Neural crest cell (in vitro differentiated cells): ENCODE results near the gene ATP13A2. TPM values are rescaled to one million over a fixed set of nuclear protein-coding genes. Genes with fewer than 3 reads are reported as not detected.

Experiments used
- DNase-seq: peaks from one replicate; pipeline ENCODE4 v3.0.0; 2021; ENCODE audit warnings: low read depth, mixed read lengths, low spot score
- H3K27ac Mint-ChIP-seq: one replicate; pipeline ENCODE4 v1.8.0; 2021; ENCODE audit warnings: mild to moderate bottlenecking, mixed read lengths; ENCODE audit not compliant: unreplicated experiment
- H3K27me3 Mint-ChIP-seq: 2 replicates; pipeline ENCODE4 v1.8.0; 2021; ENCODE audit warnings: low read depth, mild to moderate bottlenecking, mixed read lengths
- H3K36me3 Mint-ChIP-seq: 2 replicates; pipeline ENCODE4 v1.8.0; 2021; ENCODE audit warnings: low read depth, mild to moderate bottlenecking, mixed read lengths
- H3K4me1 Mint-ChIP-seq: 2 replicates; pipeline ENCODE4 v1.8.0; 2021; ENCODE audit warnings: mixed read lengths
- H3K4me3 Mint-ChIP-seq: one replicate; pipeline ENCODE4 v1.8.0; 2021; ENCODE audit warnings: mild to moderate bottlenecking, mixed read lengths
- H3K9me3 Mint-ChIP-seq: 2 replicates; pipeline ENCODE4 v1.8.0; 2021; ENCODE audit warnings: mixed read lengths
- total RNA-seq: library from RNA; stranded (reverse); gene quantifications from 2 replicates; pipeline ENCODE4 v1.2.1, GENCODE V29; 2021
- TF ChIP-seq, protein P1 (sequence below): fragments of 200-600 bp; sonication (generic); conservative IDR thresholded peaks from 2 replicates; pipeline ENCODE4 v1.5.0; 2021; ENCODE audit warnings: antibody characterized with exemption, mild to moderate bottlenecking

Gene ATP13A2
- total RNA-seq, 1 donor from 2014 or later, result 53.9 TPM

DNA sequence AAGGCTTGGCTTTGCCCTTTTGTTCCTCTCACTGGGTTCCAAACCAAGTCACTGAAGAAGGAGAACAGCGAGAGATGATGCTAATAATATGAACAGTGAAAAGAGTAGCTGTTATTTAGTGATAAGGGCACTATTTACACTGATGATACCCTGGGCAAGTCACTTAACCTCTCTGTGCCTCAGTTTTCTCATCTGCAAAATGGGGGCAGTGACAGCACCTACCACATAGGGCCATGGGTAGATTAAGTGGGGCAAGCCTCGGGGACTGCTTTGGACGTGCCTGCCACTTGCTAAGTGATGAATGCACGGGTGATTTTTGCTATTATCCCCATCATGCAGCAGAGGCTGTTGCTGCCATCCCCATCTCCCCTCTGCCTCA, 9.2 kb downstream of the ATP13A2 start:
- Mint-ChIP-seq H3K4me3 (no peak overlapping the region), H3K27me3 (no peaks in the 10 kb centered on the region), H3K9me3 (no peaks in the 10 kb centered on the region), H3K4me1 (no peaks in the 10 kb centered on the region), H3K27ac (no peak overlapping the region), H3K36me3 (no peaks in the 10 kb centered on the region)
- DNase-seq, result no peak
- TF ChIP-seq, protein P1, sequence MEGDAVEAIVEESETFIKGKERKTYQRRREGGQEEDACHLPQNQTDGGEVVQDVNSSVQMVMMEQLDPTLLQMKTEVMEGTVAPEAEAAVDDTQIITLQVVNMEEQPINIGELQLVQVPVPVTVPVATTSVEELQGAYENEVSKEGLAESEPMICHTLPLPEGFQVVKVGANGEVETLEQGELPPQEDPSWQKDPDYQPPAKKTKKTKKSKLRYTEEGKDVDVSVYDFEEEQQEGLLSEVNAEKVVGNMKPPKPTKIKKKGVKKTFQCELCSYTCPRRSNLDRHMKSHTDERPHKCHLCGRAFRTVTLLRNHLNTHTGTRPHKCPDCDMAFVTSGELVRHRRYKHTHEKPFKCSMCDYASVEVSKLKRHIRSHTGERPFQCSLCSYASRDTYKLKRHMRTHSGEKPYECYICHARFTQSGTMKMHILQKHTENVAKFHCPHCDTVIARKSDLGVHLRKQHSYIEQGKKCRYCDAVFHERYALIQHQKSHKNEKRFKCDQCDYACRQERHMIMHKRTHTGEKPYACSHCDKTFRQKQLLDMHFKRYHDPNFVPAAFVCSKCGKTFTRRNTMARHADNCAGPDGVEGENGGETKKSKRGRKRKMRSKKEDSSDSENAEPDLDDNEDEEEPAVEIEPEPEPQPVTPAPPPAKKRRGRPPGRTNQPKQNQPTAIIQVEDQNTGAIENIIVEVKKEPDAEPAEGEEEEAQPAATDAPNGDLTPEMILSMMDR, result no peak

DNA sequence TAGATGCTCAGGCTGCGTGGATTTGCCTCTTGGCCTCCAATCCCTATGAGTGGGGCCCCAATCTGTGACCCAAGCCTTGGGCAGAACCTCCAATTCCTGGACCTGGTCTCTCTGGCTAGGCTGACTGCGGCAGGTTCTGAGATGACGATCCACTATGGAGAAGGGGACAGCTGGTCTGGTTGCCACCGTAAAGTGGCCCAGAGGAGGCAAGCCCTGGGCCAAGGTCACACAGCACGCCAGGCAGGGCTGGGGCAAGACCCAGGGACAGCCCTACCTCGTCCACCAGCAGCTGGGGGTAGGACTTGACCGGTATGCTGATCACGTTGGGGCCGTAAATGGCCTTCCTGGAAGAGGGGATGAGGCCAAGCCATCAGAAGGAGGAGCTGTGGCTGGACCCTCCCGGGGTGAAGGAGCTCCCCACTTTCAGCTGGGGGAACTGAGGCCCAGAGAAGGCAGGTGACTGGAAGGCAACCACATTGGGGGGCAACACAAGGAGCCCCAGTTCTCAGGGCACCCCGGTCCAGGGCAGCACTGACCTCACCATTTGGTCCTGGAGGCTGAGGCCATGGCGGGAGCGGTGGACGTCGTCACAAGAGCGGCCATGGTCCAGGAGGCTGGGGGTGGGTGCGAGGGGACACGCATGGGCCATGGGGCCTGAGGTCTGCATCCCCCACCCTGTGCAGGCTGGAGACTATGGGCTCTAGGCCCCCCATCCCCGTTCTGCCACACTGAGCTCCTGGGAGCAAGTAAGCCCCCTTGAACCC, 9.8 kb downstream of the ATP13A2 start:
- no peaks in the 10 kb centered on the region for H3K4me1 Mint-ChIP-seq
- no peaks in the 10 kb centered on the region for H3K9me3 Mint-ChIP-seq
- no peaks in the 10 kb centered on the region for H3K36me3 Mint-ChIP-seq
- no peak overlapping the region for H3K27ac Mint-ChIP-seq
- no peak for DNase-seq
- no peaks in the 10 kb centered on the region for H3K27me3 Mint-ChIP-seq
- TF ChIP-seq, protein P1, result no peak
- H3K4me3 Mint-ChIP-seq, result no peak overlapping the region

DNA sequence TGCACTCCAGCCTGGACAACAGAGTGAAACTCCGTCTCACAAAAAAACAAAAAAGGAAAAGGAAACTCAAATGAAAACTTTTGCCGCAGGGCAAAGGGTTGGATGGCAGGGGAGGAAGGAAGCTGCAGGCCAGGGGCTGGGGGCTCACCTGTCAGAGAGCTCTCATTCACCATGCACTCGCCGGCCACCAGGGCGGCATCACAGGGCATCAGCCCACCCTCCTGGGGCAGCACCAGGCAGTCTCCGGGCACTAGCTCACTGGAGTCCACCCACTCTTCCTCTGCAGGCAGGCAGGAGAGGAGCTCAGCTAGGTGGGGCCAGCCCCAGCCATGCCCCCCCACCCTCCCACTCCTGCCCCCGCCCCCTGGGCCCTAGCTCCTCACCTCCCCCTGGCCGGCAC, 11.9 kb downstream of the ATP13A2 start:
- H3K36me3 Mint-ChIP-seq, result no peaks in the 10 kb centered on the region
- H3K4me1 Mint-ChIP-seq, result no peaks in the 10 kb centered on the region
- no peaks in the 10 kb centered on the region for H3K27me3 Mint-ChIP-seq
- no peak for DNase-seq
- H3K9me3 Mint-ChIP-seq, result no peaks in the 10 kb centered on the region
- H3K4me3 Mint-ChIP-seq, result no peak overlapping the region
- TF ChIP-seq, protein P1, result no peak
- H3K27ac Mint-ChIP-seq, result no peak overlapping the region

DNA sequence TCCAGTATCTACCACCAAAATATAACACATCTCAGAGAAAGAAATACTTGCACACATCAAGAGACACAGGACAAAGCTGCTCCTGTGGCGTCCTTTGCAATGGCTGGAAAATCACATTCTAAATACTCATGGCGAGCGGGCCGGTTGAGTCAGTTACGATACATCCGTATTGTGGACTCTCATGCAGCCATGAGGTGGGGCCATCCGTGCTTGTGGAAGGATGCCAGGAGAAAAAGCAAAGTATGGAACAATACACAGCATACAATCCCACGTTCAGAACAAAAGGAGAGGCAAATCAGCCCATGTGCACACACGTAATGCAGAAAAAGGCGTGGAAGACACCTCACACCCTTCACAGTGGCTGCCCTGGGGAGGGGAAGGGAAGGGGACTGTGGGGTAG, 13.1 kb downstream of the ATP13A2 start:
- no peak for DNase-seq
- no peaks in the 10 kb centered on the region for H3K9me3 Mint-ChIP-seq
- H3K4me3 Mint-ChIP-seq, result no peak overlapping the region
- TF ChIP-seq, protein P1, result no peak
- no peaks in the 10 kb centered on the region for H3K36me3 Mint-ChIP-seq
- no peak overlapping the region for H3K27ac Mint-ChIP-seq
- no peaks in the 10 kb centered on the region for H3K27me3 Mint-ChIP-seq
- no peaks in the 10 kb centered on the region for H3K4me1 Mint-ChIP-seq

DNA sequence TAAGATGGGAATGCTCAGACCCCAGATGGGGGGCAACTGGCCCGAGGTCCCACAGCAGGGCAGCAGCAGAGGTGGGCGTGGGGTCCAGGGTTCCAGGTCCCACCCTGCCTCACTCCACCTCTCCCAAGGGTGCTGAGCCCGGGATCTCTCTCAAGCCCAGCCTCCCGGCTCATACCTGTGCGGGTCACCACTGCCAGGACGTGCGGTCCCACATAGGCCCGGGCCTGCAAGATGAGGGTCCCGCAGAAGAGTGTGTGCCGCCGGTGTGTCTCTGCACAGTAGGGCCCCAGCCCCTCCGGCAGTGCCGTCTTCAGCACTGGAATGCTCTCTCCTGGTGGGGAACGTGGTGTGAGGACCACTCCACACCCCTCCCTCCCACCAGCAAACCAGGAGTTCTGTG, 14.9 kb downstream of the ATP13A2 start:
- Mint-ChIP-seq H3K4me3 (no peak overlapping the region), H3K27me3 (no peaks in the 10 kb centered on the region), H3K36me3 (no peaks in the 10 kb centered on the region), H3K4me1 (no peaks in the 10 kb centered on the region), H3K9me3 (no peaks in the 10 kb centered on the region), H3K27ac (no peak overlapping the region)
- TF ChIP-seq, protein P1, result no peak
- no peak for DNase-seq
